IMR-90 (cell line): Measurements from ENCODE around the gene GRK2. TPM values are rescaled to one million over a fixed set of nuclear protein-coding genes. Genes with fewer than 3 reads are reported as not detected.

ENCODE experiments used
- ATAC-seq: fragments of 200-7000 bp; cut with Tn5 transposase; 2 replicates; pipeline ENCODE4 v1.9.1; 2020; ENCODE audit warnings: low read depth, mild to moderate bottlenecking, moderate library complexity
- BruUV-seq: library from RNA; stranded (reverse); fragments of 400-500 nt; replicated peaks from 2 replicates; lab custom pipeline; 2021; lab: Mats Ljungman, UMichigan
- CTCF ChIA-PET: fragments of 300-600 bp; formaldehyde crosslinking; extraction: SDS; loops from one replicate; lab custom pipeline; 2021; ENCODE audit warnings: antibody characterized with exemption; lab: Yijun Ruan, JAX
- POLR2A ChIA-PET: fragments of 300-600 bp; sonication (Branson Sonifier 250); formaldehyde crosslinking; loops from one replicate; lab custom pipeline; 2022; ENCODE audit warnings: antibody characterized with exemption; ENCODE audit not compliant: unreplicated experiment; lab: Charles Lee
- DNase-seq: peaks from one replicate; pipeline ENCODE4 v3.0.0; 2013
- H2AFZ ChIP-seq: replicated peaks from 2 replicates; pipeline ENCODE3; 2013; ENCODE audit warnings: low read length, mild to moderate bottlenecking; ENCODE audit not compliant: poor library complexity
- H2AK5ac ChIP-seq: 2 replicates; pipeline ENCODE4 v1.6.1; 2013; ENCODE audit warnings: low read depth, low read length, inconsistent platforms
- H2AK9ac ChIP-seq: replicated peaks from 2 replicates; pipeline ENCODE3; 2013; ENCODE audit warnings: mild to moderate bottlenecking, low read depth, low read length, moderate library complexity; ENCODE audit not compliant: poor library complexity
- H2BK120ac ChIP-seq: 2 replicates; pipeline ENCODE4 v1.6.1; 2013; ENCODE audit warnings: low read depth, low read length, inconsistent platforms
- H2BK15ac ChIP-seq: 3 replicates; pipeline ENCODE4 v1.6.1; 2013; ENCODE audit warnings: low read depth, low read length, inconsistent platforms
- H2BK20ac ChIP-seq: 2 replicates; pipeline ENCODE4 v1.6.1; 2013; ENCODE audit warnings: low read depth, mild to moderate bottlenecking, inconsistent platforms, low read length, moderate library complexity
- H2BK5ac ChIP-seq: 2 replicates; pipeline ENCODE4 v1.6.1; 2013; ENCODE audit warnings: mild to moderate bottlenecking, low read depth, low read length, inconsistent platforms; ENCODE audit not compliant: poor library complexity, severe bottlenecking
- H3K14ac ChIP-seq: replicated peaks from 2 replicates; pipeline ENCODE4 v1.6.1; 2013; ENCODE audit warnings: low read depth, low read length, inconsistent platforms
- H3K18ac ChIP-seq: 2 replicates; pipeline ENCODE4 v1.6.1; 2013; ENCODE audit warnings: low read depth, low read length, control low read depth
- H3K23ac ChIP-seq: 2 replicates; pipeline ENCODE4 v1.6.1; 2013; ENCODE audit warnings: low read depth, low read length, inconsistent platforms
- H3K27ac ChIP-seq: 2 replicates; pipeline ENCODE4 v1.5.1; 2013; ENCODE audit warnings: mild to moderate bottlenecking, control low read depth, low read length; ENCODE audit not compliant: insufficient read depth
- H3K27me3 ChIP-seq: 2 replicates; pipeline ENCODE4 v1.6.1; 2013; ENCODE audit warnings: low read length; ENCODE audit not compliant: control insufficient read depth, insufficient read depth
- H3K36me3 ChIP-seq: 2 replicates; pipeline ENCODE4 v1.6.1; 2013; ENCODE audit warnings: low read length, mixed read lengths; ENCODE audit not compliant: control insufficient read depth, insufficient read depth
- H3K4ac ChIP-seq: 2 replicates; pipeline ENCODE4 v1.6.1; 2013; ENCODE audit warnings: low read depth, low read length, inconsistent platforms
- H3K4me1 ChIP-seq: 2 replicates; pipeline ENCODE4 v1.6.1; 2013; ENCODE audit warnings: low read length, mixed read lengths; ENCODE audit not compliant: control insufficient read depth, insufficient read depth
- H3K4me2 ChIP-seq: 2 replicates; pipeline ENCODE4 v1.6.1; 2013; ENCODE audit warnings: low read depth, mild to moderate bottlenecking, control low read depth, low read length, moderate library complexity
- H3K4me3 ChIP-seq: 2 replicates; pipeline ENCODE4 v1.5.1; 2013; ENCODE audit warnings: low read depth, mild to moderate bottlenecking, control low read depth, low read length, moderate library complexity; ENCODE audit not compliant: insufficient read depth
- H3K56ac ChIP-seq: 2 replicates; pipeline ENCODE4 v1.6.1; 2013; ENCODE audit warnings: low read length, inconsistent platforms; ENCODE audit not compliant: insufficient read depth; ENCODE audit errors: extremely low read depth
- H3K79me1 ChIP-seq, 2 experiments: 2 replicates each; pipeline ENCODE4 v1.6.1; 2013; ENCODE audit warnings: low read length in 2 of 2, inconsistent platforms in 1 of 2, low read depth in 1 of 2
- H3K9ac ChIP-seq: 2 replicates; pipeline ENCODE4 v1.6.1; 2013; ENCODE audit warnings: low read depth, low read length, control low read depth
- H3K9me1 ChIP-seq: 2 replicates; pipeline ENCODE4 v1.6.1; 2013; ENCODE audit warnings: low read length, inconsistent platforms; ENCODE audit not compliant: insufficient read depth
- H3K9me3 ChIP-seq: 2 replicates; pipeline ENCODE4 v1.6.1; 2013; ENCODE audit warnings: low read length; ENCODE audit not compliant: control insufficient read depth, insufficient read depth
- H4K20me1 ChIP-seq: 2 replicates; pipeline ENCODE4 v1.6.1; 2013; ENCODE audit warnings: low read length, inconsistent platforms; ENCODE audit not compliant: insufficient read depth
- H4K5ac ChIP-seq: 2 replicates; pipeline ENCODE4 v1.6.1; 2013; ENCODE audit warnings: mild to moderate bottlenecking, low read depth, low read length, control low read depth
- H4K8ac ChIP-seq, 2 experiments: 2 replicates each; pipeline ENCODE4 v1.6.1; 2013; ENCODE audit warnings: low read depth in 2 of 2, low read length in 2 of 2, control low read depth in 1 of 2, inconsistent platforms in 1 of 2
- H4K91ac ChIP-seq: 2 replicates; pipeline ENCODE4 v1.6.1; 2013; ENCODE audit warnings: low read depth, low read length, inconsistent platforms; ENCODE audit not compliant: insufficient read depth
- BHLHE40 ChIP-seq: fragments of 150-350 bp; IDR thresholded peaks from 2 replicates; pipeline ENCODE4 v1.6.1; 2016; ENCODE audit warnings: mild to moderate bottlenecking, low read depth, low read length
- CEBPB ChIP-seq: IDR thresholded peaks from 2 replicates; pipeline ENCODE4 v1.6.1; 2012; ENCODE audit warnings: low read depth, low read length, improper control_type of control experiment
- CHD1 ChIP-seq: IDR thresholded peaks from 2 replicates; pipeline ENCODE4 v1.6.1; 2012; ENCODE audit warnings: low read depth, low read length, improper control_type of control experiment
- FOS ChIP-seq: fragments of 150-350 bp; IDR thresholded peaks from 2 replicates; pipeline ENCODE4 v1.6.1; 2016; ENCODE audit warnings: low read depth, low read length
- MAFK ChIP-seq: IDR thresholded peaks from 2 replicates; pipeline ENCODE4 v1.6.1; 2012; ENCODE audit warnings: low read depth, low read length, improper control_type of control experiment
- MAZ ChIP-seq: IDR thresholded peaks from 2 replicates; pipeline ENCODE4 v1.6.1; 2012; ENCODE audit warnings: low read depth, mild to moderate bottlenecking, low read length, improper control_type of control experiment, moderate library complexity, borderline replicate concordance
- MXI1 ChIP-seq: IDR thresholded peaks from 2 replicates; pipeline ENCODE4 v1.6.1; 2012; ENCODE audit warnings: low read depth, mild to moderate bottlenecking, low read length, moderate library complexity, borderline replicate concordance
- NFE2L2 ChIP-seq: fragments of 150-350 bp; IDR thresholded peaks from 2 replicates; pipeline ENCODE4 v1.6.1; 2016; ENCODE audit warnings: low read depth, mild to moderate bottlenecking, low read length
- POLR2A ChIP-seq: IDR thresholded peaks from 2 replicates; pipeline ENCODE4 v1.6.1; 2012; ENCODE audit warnings: mild to moderate bottlenecking, low read depth, low read length
- RAD21 ChIP-seq: IDR thresholded peaks from 2 replicates; pipeline ENCODE4 v1.6.1; 2012; ENCODE audit warnings: low read length, improper control_type of control experiment
- RCOR1 ChIP-seq: IDR thresholded peaks from 2 replicates; pipeline ENCODE4 v1.6.1; 2012; ENCODE audit warnings: mild to moderate bottlenecking, low read length, improper control_type of control experiment; ENCODE audit not compliant: insufficient replicate concordance
- RFX5 ChIP-seq: IDR thresholded peaks from 2 replicates; pipeline ENCODE4 v1.8.0; 2012; ENCODE audit warnings: low read depth, mild to moderate bottlenecking, low read length, moderate library complexity
- SMC3 ChIP-seq: fragments of 150-350 bp; IDR thresholded peaks from 2 replicates; pipeline ENCODE4 v1.6.1; 2016; ENCODE audit warnings: low read depth, mild to moderate bottlenecking, antibody characterized with exemption, low read length, moderate library complexity
- WGBS, 2 experiments: methylation state at CpG; one replicate each; pipeline versions ENCODE4 v1.1.5 to v1.1.7; 2013; ENCODE audit warnings: missing lambda C conversion rate in 2 of 2; ENCODE audit not compliant: insufficient read length in 1 of 2; ENCODE audit errors: extremely low coverage in 2 of 2; 5-methylcytosine and 5-hydroxymethylcytosine counted together
- dilution Hi-C: fragments of 300-500 bp; cut with HindIII; formaldehyde crosslinking; loops from one replicate; pipeline ENCODE4 v1.14.3; 2018; ENCODE audit warnings: low sequenced_read_pairs; ENCODE audit not compliant: unreplicated experiment
- in situ Hi-C: fragments of 300-500 bp; cut with MboI; formaldehyde crosslinking; loops from 3 replicates; pipeline ENCODE4 v1.14.3; 2019; ENCODE audit warnings: low sequenced_read_pairs, inconsistent platforms, mixed read lengths
- intact Hi-C: fragments of 100-400 bp; cut with micrococcal nuclease; formaldehyde crosslinking; loops from 2 replicates; pipeline ENCODE4 v1.10.0; 2022
- polyA plus RNA-seq, 3 experiments: library from polyadenylated mRNA; depleted of rRNA; stranded (reverse); fragments of >200 nt; gene quantifications; 2 replicates each; pipeline ENCODE4 v1.2.3, GENCODE V29; 2012; ENCODE audit warnings: low replicate concordance in 1 of 3
- total RNA-seq: library from RNA; depleted of rRNA; stranded (reverse); fragments of >200 nt; gene quantifications from 2 replicates; pipeline ENCODE4 v1.2.3, GENCODE V29; 2012
- TF ChIP-seq, protein P1 (sequence below): fragments of 150-350 bp; IDR thresholded peaks from 2 replicates; pipeline ENCODE4 v1.6.1; 2017; ENCODE audit warnings: mild to moderate bottlenecking, antibody characterized with exemption, low read length, low read depth
- TF ChIP-seq, protein P2 (sequence below): conservative IDR thresholded peaks from 2 replicates; pipeline ENCODE4 v1.5.1; 2012; ENCODE audit warnings: mild to moderate bottlenecking, low read depth, low read length, improper control_type of control experiment
- TF ChIP-seq, protein P3 (sequence below): fragments of 150-350 bp; IDR thresholded peaks from 2 replicates; pipeline ENCODE4 v1.6.1; 2016; ENCODE audit warnings: low read depth, mild to moderate bottlenecking, low read length, moderate library complexity, borderline replicate concordance

Gene GRK2
- total and polyA plus RNA-seq, 2 of the 4 experiments (the other 2 are of a cell fraction) = 26.7 to 41.8 TPM

DNA sequence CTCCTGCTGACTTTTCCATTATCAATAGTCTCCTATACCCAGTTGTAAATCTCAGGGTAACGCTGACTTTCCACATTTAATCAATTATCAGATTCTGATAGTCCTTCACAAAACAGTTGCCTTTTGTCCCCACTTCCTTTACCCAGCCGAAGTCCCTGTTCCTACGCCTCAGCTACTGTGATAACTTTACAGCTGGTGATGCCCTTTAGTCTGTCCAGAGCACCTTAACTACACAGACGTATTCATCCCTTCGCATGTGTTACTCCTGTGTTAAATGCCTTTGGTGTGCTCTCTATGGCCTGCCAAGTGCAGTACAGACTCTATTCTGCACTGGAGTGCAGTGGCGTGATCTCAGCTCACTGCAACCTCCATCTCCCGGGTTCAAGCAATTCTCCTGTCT lies 57.3 kb downstream of the GRK2 start:
- Histone ChIP-seq H3K4me2 (no peak overlapping the region), H2BK15ac (no peak overlapping the region), H4K20me1 (peaks cover 6% of the 10 kb centered on the region; the same call in 1 of the 2 replicates), H3K4ac (no peak overlapping the region), H3K9me1 (peaks cover 3% of the 10 kb centered on the region; the same call in 1 of the 2 replicates), H2AK5ac (no peak overlapping the region), H4K91ac (no peak overlapping the region), H3K23ac (no peak overlapping the region), H3K4me1 (no peaks in the 10 kb centered on the region), H4K5ac (no peak overlapping the region), H3K79me1 (no peaks in the 10 kb centered on the region), H3K9ac (no peak overlapping the region), H3K9me3 (no peaks in the 10 kb centered on the region), H2BK120ac (no peak overlapping the region), H3K4me3 (no peak overlapping the region), H2BK5ac (no peak overlapping the region), H3K27me3 (no peaks in the 10 kb centered on the region), H2BK20ac (no peak overlapping the region), H2AK9ac (no peak overlapping the region), H3K56ac (no peak overlapping the region), H3K18ac (no peak overlapping the region), H3K36me3 (no peaks in the 10 kb centered on the region), H3K14ac (no peak overlapping the region), H3K27ac (no peak overlapping the region), H2AFZ (no peak overlapping the region), H4K8ac (no peak overlapping the region)
- intact Hi-C loops = no loop called here
- in situ Hi-C loops = no loop called here
- no peak for ATAC-seq
- 88% methylated on average over 3 of the region's 7 CpGs; no CpG with 5 or more reads in 1 of the 2 experiments for WGBS, 2 experiments
- dilution Hi-C loops = no loop called here
- ChIA-PET POLR2A (no interaction called here), CTCF (interaction anchor here (1.4 to 1.9 kb wide), 2 partner anchors 22 to 28 kb away, joined by 3 to 4 read pairs; no protein-coding TSS in a partner anchor)
- TF ChIP-seq RFX5 (no peak), FOS (no peak), NFE2L2 (no peak), RCOR1 (no peak), CHD1 (no peak), SMC3 (no peak), MAZ (no peak), CEBPB (no peak), RAD21 (no peak), MAFK (no peak), BHLHE40 (no peak), MXI1 (no peak), POLR2A (no peak)
- TF ChIP-seq, protein P1, sequence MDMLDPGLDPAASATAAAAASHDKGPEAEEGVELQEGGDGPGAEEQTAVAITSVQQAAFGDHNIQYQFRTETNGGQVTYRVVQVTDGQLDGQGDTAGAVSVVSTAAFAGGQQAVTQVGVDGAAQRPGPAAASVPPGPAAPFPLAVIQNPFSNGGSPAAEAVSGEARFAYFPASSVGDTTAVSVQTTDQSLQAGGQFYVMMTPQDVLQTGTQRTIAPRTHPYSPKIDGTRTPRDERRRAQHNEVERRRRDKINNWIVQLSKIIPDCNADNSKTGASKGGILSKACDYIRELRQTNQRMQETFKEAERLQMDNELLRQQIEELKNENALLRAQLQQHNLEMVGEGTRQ = no peak
- TF ChIP-seq, protein P2, sequence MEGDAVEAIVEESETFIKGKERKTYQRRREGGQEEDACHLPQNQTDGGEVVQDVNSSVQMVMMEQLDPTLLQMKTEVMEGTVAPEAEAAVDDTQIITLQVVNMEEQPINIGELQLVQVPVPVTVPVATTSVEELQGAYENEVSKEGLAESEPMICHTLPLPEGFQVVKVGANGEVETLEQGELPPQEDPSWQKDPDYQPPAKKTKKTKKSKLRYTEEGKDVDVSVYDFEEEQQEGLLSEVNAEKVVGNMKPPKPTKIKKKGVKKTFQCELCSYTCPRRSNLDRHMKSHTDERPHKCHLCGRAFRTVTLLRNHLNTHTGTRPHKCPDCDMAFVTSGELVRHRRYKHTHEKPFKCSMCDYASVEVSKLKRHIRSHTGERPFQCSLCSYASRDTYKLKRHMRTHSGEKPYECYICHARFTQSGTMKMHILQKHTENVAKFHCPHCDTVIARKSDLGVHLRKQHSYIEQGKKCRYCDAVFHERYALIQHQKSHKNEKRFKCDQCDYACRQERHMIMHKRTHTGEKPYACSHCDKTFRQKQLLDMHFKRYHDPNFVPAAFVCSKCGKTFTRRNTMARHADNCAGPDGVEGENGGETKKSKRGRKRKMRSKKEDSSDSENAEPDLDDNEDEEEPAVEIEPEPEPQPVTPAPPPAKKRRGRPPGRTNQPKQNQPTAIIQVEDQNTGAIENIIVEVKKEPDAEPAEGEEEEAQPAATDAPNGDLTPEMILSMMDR = no peak
- TF ChIP-seq, protein P3, sequence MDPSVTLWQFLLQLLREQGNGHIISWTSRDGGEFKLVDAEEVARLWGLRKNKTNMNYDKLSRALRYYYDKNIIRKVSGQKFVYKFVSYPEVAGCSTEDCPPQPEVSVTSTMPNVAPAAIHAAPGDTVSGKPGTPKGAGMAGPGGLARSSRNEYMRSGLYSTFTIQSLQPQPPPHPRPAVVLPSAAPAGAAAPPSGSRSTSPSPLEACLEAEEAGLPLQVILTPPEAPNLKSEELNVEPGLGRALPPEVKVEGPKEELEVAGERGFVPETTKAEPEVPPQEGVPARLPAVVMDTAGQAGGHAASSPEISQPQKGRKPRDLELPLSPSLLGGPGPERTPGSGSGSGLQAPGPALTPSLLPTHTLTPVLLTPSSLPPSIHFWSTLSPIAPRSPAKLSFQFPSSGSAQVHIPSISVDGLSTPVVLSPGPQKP = no peak
- DNase-seq = no peak
- BruUV-seq = no TSS peak
